Natural killer cell (primary cell): ENCODE data around the gene MYCBP. TPM values are rescaled to one million over a fixed set of nuclear protein-coding genes. Genes with fewer than 3 reads are reported as not detected.

Source experiments
- ATAC-seq, 3 donors: fragments of 150-1000 bp in 2 of 3; fragments of 200-7000 bp in 1 of 3; cut with Tn5 transposase; 1 replicate in 1 of 3; 2 replicates in 2 of 3; pipeline ENCODE4 v1.10.0; 2021; ENCODE audit warnings: mild to moderate bottlenecking in 2 of 3, moderate library complexity in 2 of 3
- DNase-seq, 2 donors: peaks; one replicate each; pipeline versions ENCODE4 v3.0.0 to v3.0.0-alpha.2; 2013 to 2021; ENCODE audit warnings: mixed read lengths in 1 of 2
- H3K27ac ChIP-seq: one replicate; pipeline ENCODE4 v1.5.1; 2013; ENCODE audit warnings: mild to moderate bottlenecking, low read length
- H3K27me3 ChIP-seq: one replicate; pipeline ENCODE4 v1.6.1; 2013; ENCODE audit warnings: low read length; ENCODE audit not compliant: control insufficient read depth, insufficient read depth
- H3K36me3 ChIP-seq: one replicate; pipeline ENCODE4 v1.6.1; 2013; ENCODE audit warnings: low read length; ENCODE audit not compliant: control insufficient read depth, insufficient read depth
- H3K4me1 ChIP-seq: one replicate; pipeline ENCODE4 v1.6.1; 2013; ENCODE audit warnings: low read length; ENCODE audit not compliant: control insufficient read depth, insufficient read depth
- H3K4me3 ChIP-seq: one replicate; pipeline ENCODE4 v1.5.1; 2013; ENCODE audit warnings: low read length
- H3K9me3 ChIP-seq: one replicate; pipeline ENCODE4 v1.6.1; 2013; ENCODE audit warnings: low read length; ENCODE audit not compliant: control insufficient read depth, insufficient read depth
- H3K27ac Mint-ChIP-seq, 2 donors: one replicate each; pipeline ENCODE4 v1.8.0; 2022; ENCODE audit warnings: mild to moderate bottlenecking in 2 of 2, mixed read lengths in 2 of 2, moderate library complexity in 1 of 2
- H3K27me3 Mint-ChIP-seq, 2 donors: one replicate each; pipeline ENCODE4 v1.8.0; 2022; ENCODE audit warnings: low read depth in 2 of 2, mixed read lengths in 2 of 2
- H3K36me3 Mint-ChIP-seq: one replicate; pipeline ENCODE4 v1.8.0; 2022; ENCODE audit warnings: mixed read lengths
- H3K4me1 Mint-ChIP-seq, 2 donors: one replicate each; pipeline ENCODE4 v1.8.0; 2022; ENCODE audit warnings: mixed read lengths in 2 of 2
- H3K4me3 Mint-ChIP-seq: one replicate; pipeline ENCODE4 v1.8.0; 2022; ENCODE audit warnings: mild to moderate bottlenecking, moderate library complexity, mixed read lengths
- H3K9me3 Mint-ChIP-seq, 2 donors: one replicate each; pipeline ENCODE4 v1.8.0; 2022; ENCODE audit warnings: mixed read lengths in 2 of 2
- CTCF ChIP-seq: fragments of 200-600 bp; IDR thresholded peaks from one replicate; pipeline ENCODE4 v1.8.0; 2022; ENCODE audit warnings: antibody characterized with exemption
- WGBS: methylation state at CpG from one replicate; pipeline ENCODE4 v1.1.7; 2013; ENCODE audit warnings: missing lambda C conversion rate; ENCODE audit not compliant: insufficient coverage; 5-methylcytosine and 5-hydroxymethylcytosine counted together
- intact Hi-C: fragments of 100-400 bp; cut with micrococcal nuclease; formaldehyde crosslinking; loops from one replicate; pipeline ENCODE4 v1.14.2; 2022
- total RNA-seq, 4 donors: library from RNA; stranded (reverse); fragments of 120-200 nt in 1 of 4; gene quantifications; one replicate each; pipeline versions ENCODE4 v1.2.3 to v1.2.4, GENCODE V29; 2013 to 2022

MYCBP gene
- total RNA-seq, 3 donors from 2014 or later (not counting 1 experiment from before 2014, with no cell fraction given): 5.7 to 11.4 (median 8.9) TPM

GRCh38 chr1:38815903-38816627 lies 57.1 kb downstream of the MYCBP start:
- H3K27me3 ChIP-seq: peaks cover 30% of the 10 kb centered on the region
- H3K4me3 ChIP-seq: no peak overlapping the region
- DNase-seq: peak in 1 of 2 donors; percentile 21
- WGBS: 22% methylated on average over 36 of the region's 36 CpGs
- H3K4me3 Mint-ChIP-seq: no peak overlapping the region
- peaks cover 8% of the 10 kb centered on the region for H3K9me3 ChIP-seq
- no peaks in the 10 kb centered on the region for H3K36me3 Mint-ChIP-seq
- no peak overlapping the region for H3K27ac Mint-ChIP-seq
- H3K27me3 Mint-ChIP-seq: peaks cover 52 to 83% of the 10 kb centered on the region in 2 donors
- H3K9me3 Mint-ChIP-seq: no peaks in the 10 kb centered on the region
- no peak overlapping the region for H3K27ac ChIP-seq
- intact Hi-C loops: no loop called here
- H3K4me1 Mint-ChIP-seq: no peaks in the 10 kb centered on the region
- no peak for TF ChIP-seq CTCF
- H3K4me1 ChIP-seq: peaks cover 12% of the 10 kb centered on the region
- peak in 1 of 3 donors; percentile 33 for ATAC-seq
- H3K36me3 ChIP-seq: no peaks in the 10 kb centered on the region

- no peak overlapping the region for H3K27ac Mint-ChIP-seq
- no peaks in the 10 kb centered on the region for H3K4me1 Mint-ChIP-seq
- ATAC-seq (no peak), DNase-seq (no peak)
- no peaks in the 10 kb centered on the region for H3K9me3 Mint-ChIP-seq
- intact Hi-C loops: no loop called here
- no peak for TF ChIP-seq CTCF
- H3K36me3 ChIP-seq: no peaks in the 10 kb centered on the region
- H3K9me3 ChIP-seq: peaks cover 8% of the 10 kb centered on the region
- H3K4me3 Mint-ChIP-seq: no peak overlapping the region
- peaks cover 57 to 73% of the 10 kb centered on the region in 2 donors for H3K27me3 Mint-ChIP-seq
- H3K36me3 Mint-ChIP-seq: no peaks in the 10 kb centered on the region
- peaks cover 30% of the 10 kb centered on the region for H3K27me3 ChIP-seq
- H3K4me3 ChIP-seq: no peak overlapping the region
- WGBS: 88% methylated on average over 1 of the region's 1 CpG
- no peak overlapping the region for H3K27ac ChIP-seq
- peaks cover 12% of the 10 kb centered on the region for H3K4me1 ChIP-seq
Observed at GRCh38 chr1:38814984-38815464, 58.1 kb downstream of the MYCBP start.

GRCh38 chr1:38814444-38814983 lies 58.6 kb downstream of the MYCBP start:
- Histone ChIP-seq H3K4me3 (no peak overlapping the region), H3K9me3 (peaks cover 8% of the 10 kb centered on the region), H3K27ac (no peak overlapping the region), H3K36me3 (no peaks in the 10 kb centered on the region), H3K4me1 (peaks cover 12% of the 10 kb centered on the region), H3K27me3 (peaks cover 30% of the 10 kb centered on the region)
- H3K4me3 Mint-ChIP-seq: no peak overlapping the region
- no peaks in the 10 kb centered on the region for H3K36me3 Mint-ChIP-seq
- no peaks in the 10 kb centered on the region for H3K9me3 Mint-ChIP-seq
- DNase-seq (no peak), ATAC-seq (no peak)
- peaks cover 54 to 68% of the 10 kb centered on the region in 2 donors for H3K27me3 Mint-ChIP-seq
- intact Hi-C loops: no loop called here
- H3K4me1 Mint-ChIP-seq: no peaks in the 10 kb centered on the region
- 80% methylated on average over 5 of the region's 7 CpGs for WGBS
- no peak for TF ChIP-seq CTCF
- H3K27ac Mint-ChIP-seq: no peak overlapping the region
